H4 (cell line): Measurements from ENCODE around the gene CDH13. TPM values are rescaled to one million over a fixed set of nuclear protein-coding genes. Genes with fewer than 3 reads are reported as not detected.

Experiments used
- DNase-seq: peaks from one replicate; pipeline ENCODE4 v3.0.0-alpha.2; 2015; ENCODE audit warnings: low spot score
- total RNA-seq: library from RNA; depleted of rRNA; stranded (reverse); fragments of >200 nt; shearing (Covaris generic); gene quantifications from 2 replicates; pipeline ENCODE4 v1.2.3, GENCODE V29; 2014

CDH13 gene
- total RNA-seq, 1 experiment from 2014 or later, result not detected

DNA sequence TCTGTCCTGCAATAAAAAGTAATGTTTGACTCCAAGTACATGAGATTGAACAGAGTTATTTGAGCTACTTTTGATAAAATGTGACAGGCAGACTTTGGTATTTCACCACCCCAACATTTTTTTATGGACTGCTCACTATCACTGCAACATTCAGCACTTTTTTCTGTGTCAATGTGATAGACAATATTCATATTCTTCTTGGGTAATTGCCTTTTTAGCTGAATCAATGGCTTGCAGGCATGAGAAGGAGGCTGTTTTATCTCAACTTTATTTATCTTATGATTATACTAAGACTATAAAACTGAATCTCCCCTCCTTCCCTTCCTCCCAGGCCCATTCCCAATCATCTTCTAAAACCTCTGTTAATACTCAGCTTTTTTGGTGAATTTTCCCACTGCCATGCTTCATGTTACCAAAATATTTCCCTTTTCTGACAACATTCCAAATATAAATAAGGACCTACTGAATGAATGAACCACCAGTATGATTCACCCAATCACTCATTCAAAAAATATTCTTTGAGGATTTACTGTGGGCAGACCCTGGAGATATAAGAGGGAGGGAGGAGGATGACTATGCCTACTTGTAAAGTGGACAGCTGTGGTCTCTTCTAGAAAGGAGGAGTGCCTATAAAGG, 67.6 kb downstream of the CDH13 start:
- no peak for DNase-seq

DNA sequence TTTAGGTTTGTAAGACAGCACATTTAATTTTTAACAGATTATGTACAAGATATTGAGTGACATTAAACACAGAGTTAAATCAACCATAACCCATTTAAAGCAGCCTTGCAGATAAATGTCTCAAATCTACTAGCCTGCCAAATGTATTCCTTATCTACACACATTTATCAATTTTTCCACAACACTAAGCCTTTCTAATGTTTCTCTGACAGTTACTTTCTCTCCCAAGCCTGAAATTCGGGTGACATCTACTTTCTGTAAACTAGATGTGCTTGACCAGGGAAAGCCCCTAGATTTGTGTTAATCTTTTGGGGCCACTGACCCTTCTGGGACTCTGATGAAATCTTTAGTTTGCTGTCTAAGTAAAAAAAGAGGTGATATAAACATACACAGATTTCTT, 69.0 kb downstream of the CDH13 start:
- DNase-seq, result no peak

DNA sequence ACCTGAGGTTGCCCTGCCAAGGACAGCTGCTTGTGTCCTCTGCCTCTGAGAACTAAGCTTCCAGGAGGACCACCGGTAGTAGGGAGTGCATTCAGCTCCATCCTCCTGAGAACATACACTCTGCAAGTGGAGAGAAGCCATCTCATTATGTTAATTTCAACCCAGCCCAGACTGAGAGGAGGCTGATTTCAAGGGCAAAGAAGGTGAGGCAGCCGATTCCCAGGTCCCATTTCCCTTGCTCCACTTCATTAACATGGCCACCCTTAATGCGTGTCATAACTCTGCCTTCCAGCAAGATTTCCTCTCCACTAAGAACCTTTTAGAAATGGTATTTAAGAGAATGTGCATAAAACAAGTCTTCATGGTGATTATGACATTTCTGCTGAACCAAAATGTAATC, 72.5 kb downstream of the CDH13 start:
- DNase-seq, result no peak

DNA sequence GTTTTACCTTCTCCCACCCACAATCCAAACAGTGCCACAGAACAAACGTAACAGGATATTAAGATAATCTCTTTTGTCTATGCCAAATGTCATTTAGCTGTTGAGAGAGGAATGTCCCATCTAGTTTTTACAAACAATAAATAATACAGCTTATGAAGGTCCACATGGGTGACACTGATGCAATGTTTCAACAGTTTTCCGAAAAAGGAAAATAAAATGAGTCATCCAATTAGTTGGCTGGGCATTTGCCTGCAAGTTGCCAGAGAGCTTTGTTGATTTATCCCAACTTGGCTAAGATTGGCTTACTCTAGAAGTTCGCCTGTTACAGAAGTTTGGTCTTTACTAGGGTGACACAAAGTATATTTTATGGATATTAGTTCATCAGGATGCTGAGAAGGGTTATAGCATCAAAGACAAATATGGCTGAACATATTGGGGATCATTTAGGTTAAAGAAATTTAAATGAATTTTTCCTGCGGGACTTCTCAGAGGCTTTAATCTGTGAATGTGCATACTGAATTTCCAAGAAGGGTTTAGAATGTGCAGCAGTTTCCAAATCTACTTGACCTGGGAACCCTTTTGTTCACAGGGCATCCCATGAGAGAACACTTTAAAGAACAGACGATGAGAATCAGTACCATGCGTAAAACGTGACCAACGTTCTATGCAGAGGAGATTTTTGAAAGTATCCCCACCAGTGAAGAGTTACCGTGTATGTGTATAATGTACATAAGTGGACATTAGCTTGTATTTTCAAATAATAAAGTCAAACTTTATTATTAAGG, 73.1 kb downstream of the CDH13 start:
- peak; percentile 90 for DNase-seq

GRCh38 chr16:82700541-82701235, 73.9 kb downstream of the CDH13 start:
- peak; percentile 34 for DNase-seq

- DNase-seq, result no peak
These were observed 74.7 kb downstream of the CDH13 start for GRCh38 chr16:82701442-82701955.

DNA sequence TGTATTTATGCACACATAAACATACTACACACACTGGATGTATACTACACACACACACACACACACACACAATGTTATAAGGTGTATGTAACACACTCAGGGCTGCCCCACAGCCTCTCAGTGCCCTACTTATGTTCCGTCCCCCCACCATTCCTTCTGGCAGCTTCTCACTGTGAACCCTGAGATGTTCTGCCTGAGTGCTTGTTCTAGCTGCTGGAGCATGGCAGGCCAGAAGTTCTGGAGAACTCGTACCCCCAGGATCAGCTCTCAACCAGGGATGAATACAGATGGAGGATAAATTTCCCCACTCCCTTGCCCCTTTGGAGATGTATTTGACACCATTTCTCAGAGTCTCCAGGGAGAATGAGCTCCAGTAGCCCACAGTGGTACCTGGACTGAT, 76.4 kb downstream of the CDH13 start:
- no peak for DNase-seq

DNA sequence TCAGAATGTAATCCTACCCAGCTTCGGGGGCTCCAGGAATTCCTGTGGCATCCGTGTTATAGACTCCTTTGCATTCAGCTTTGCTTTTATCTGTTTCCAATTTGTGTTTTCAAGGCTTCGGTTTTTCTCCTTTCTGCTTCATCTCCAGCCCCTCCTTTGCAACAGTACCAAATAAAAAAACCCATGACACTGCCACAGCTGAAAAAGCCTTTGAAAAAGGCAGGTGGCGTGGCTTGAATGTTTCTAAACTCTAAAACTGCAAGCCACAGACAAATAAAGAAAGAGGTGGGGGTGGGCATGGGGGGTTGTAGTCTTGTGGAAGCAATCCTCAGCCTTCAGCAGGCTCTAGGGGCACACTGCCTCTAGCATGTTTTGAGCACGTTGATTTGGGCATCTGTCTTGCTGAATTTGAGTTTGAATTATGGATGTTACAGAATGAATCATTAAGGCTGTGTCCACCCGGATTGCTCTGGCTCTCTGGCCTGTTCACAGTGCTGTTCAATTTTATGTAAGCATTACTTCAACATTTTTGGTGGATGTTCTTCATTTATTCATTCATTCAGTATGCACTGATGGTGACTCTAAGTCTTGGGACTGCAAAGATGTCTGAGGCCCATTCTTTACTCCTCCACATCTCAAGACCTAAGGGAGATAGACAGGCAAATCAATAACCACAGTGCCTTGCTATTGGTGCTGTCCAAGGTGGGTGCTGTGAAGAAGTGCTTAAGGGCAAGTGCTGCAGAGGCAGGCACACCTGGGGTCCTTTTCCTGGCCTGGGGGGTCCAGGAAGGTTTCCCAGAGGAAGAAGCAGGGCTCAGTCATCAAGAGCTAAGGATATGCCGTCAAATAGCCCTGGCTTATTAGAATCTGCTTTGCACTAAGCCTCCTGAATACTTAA, 77.4 kb downstream of the CDH13 start:
- DNase-seq, result no peak

GRCh38 chr16:82709987-82710386, 83.2 kb downstream of the CDH13 start:
- no peak for DNase-seq

- DNase-seq, result no peak
These were observed 87.0 kb downstream of the CDH13 start for GRCh38 chr16:82713778-82714177.

DNA sequence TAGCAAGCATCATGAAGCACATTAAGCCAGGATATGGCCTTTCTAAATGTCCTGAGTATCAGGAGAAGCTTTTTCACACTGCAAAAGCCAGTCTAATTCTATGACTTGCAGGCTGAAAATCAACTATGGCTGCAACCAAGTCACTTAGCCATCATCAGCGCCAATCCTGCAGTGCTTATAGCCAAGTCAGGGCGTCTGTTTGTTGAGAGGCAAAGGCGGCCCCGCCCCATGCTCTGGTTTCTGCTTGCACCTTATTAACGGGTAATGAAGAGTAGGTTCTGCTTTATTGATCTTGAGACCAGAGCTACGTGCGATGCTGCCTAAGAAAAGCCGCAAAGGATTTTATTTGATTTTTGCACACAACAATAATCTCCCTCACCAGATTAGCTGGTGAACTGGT, 88.4 kb downstream of the CDH13 start:
- no peak for DNase-seq

DNA sequence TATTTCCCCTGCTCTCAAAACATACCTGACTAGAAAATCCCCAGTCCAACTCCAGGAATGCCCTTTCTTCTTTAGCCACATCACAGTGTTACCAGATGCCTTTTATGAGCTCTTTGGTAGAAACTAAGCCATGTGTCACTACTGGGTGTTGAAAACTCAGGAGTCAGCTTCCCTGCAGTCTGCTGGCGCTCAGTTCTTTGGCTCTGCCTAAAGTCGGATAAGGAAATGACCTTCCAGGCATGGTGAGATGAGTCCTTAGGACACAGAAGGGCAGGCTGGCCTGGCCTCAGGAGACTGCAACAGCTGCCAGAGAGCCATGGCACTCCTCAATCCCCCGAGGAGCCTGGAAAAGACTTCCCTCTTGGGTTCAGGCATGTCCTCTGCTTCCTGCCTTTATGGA, 89.1 kb downstream of the CDH13 start:
- DNase-seq, result no peak

GRCh38 chr16:82716361-82716855, 89.6 kb downstream of the CDH13 start:
- DNase-seq, result no peak

DNA sequence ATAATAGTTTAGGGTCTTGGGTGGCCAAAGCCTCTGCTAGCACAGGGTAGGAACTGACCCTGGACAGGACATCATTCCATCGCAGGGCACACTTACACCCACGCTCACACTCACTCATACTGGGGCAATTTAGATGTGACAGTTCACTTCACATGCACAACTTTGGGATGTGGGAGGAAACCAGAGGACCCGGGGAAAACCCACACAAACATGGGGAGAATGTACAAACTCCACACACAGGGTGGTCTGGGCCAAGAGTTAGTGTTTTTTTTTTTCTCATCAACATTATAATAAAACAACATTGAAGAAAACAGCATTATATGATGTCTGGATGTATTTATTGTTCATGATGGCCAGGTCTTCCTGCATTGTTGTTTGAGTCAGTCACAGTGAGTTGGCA, 93.6 kb downstream of the CDH13 start:
- DNase-seq, result no peak

- no peak for DNase-seq
These were observed 99.5 kb downstream of the CDH13 start for GRCh38 chr16:82726306-82726705.

DNA sequence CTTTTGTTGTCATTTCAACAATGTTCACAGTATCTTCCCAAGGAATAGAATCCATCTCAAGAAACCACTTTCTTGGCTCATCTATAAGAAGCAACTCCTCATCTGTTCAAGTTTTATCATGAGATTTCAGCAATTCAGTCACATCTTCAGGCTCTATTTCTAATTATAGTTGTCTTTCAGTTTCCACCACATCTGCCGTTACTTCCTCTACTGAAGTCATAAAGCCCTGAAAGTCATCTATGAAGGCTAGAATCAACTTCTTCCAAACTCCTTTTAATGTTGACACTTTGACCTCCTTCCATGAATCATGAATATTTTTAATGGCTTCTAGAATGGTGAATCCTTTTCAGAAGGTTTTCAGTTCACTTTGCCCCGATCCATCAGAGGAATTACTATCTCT, 102.1 kb downstream of the CDH13 start:
- DNase-seq, result no peak

GRCh38 chr16:82730901-82731300, 104.1 kb downstream of the CDH13 start:
- DNase-seq, result no peak

DNA sequence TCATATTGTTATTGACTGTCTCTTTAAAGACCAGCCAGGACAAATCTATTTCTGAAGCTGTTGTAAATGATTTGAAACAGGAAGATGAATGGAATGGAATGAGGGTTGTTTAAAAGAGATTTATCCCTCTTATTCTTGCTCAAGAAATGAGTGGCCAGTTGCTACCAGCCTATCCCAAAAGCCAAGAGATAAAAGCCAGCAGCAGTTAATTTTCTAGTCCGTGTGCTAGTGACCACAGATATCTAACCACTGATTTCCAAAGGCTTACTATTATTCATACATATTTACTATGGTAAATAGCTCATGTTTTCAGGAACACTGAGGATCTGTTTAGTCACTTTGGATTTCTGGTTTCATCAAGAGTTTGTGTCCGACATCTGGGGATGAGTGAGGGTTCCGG, 105.7 kb downstream of the CDH13 start:
- no peak for DNase-seq

- no peak for DNase-seq
These were observed 108.4 kb downstream of the CDH13 start for GRCh38 chr16:82735186-82735585.

GRCh38 chr16:82735673-82736091, 108.9 kb downstream of the CDH13 start:
- DNase-seq, result no peak

DNA sequence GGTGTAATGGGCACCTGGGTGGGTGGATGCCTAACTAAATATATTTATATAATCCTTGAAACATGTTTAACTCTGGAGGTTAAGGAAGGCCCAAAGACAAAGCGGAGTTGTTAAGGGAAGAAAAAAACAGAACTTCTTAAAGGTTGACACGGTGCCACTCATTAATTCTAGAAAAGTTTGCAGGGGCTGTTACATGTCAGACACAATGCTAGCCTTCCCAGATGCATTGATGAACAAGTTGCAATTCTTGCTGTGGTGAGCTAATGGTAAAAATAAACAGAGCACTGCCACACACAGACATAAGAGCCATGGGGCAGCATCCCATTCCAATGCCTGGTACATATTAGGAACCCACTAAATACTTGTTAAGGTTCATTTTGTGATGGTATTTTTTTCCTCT, 109.5 kb downstream of the CDH13 start:
- no peak for DNase-seq
